Breast epithelium (tissue), 4 donors: ENCODE data around the gene KSR2. TPM values are rescaled to one million over a fixed set of nuclear protein-coding genes. Genes with fewer than 3 reads are reported as not detected.

Source experiments
- DNase-seq, 2 donors: peaks; one replicate each; pipeline ENCODE4 v3.0.0-alpha.2; 2019; ENCODE audit warnings: low spot score in 2 of 2
- H3K27ac ChIP-seq, 2 donors: fragments of 200-600 bp; sonication (generic) in 1 of 2; one replicate each; pipeline ENCODE4 v1.5.1; 2016 to 2019; ENCODE audit warnings: mild to moderate bottlenecking in 1 of 2
- H3K27me3 ChIP-seq, 2 donors: fragments of 200-600 bp; sonication (generic) in 1 of 2; one replicate each; pipeline versions ENCODE4 v1.5.1 to v1.6.0; 2017 to 2019; ENCODE audit warnings: control low read depth in 1 of 2, mild to moderate bottlenecking in 1 of 2
- H3K36me3 ChIP-seq: fragments of 200-600 bp; one replicate; pipeline ENCODE4 v1.5.1; 2019
- H3K4me1 ChIP-seq, 2 donors: fragments of 200-600 bp; sonication (generic); one replicate each; pipeline ENCODE4 v1.5.1; 2016 to 2019; ENCODE audit warnings: control low read depth in 1 of 2
- H3K4me3 ChIP-seq, 3 donors: fragments of 200-600 bp; sonication (generic); 1 replicate in 2 of 3; 2 replicates in 1 of 3; pipeline ENCODE4 v1.5.1; 2016 to 2019; ENCODE audit warnings: mild to moderate bottlenecking in 3 of 3, moderate library complexity in 2 of 3
- H3K9me3 ChIP-seq, 2 donors: fragments of 200-600 bp; sonication (generic) in 1 of 2; one replicate each; pipeline ENCODE4 v1.5.1; 2016 to 2019; ENCODE audit warnings: control low read depth in 1 of 2
- POLR2A ChIP-seq: fragments of 450-650 bp; IDR thresholded peaks from one replicate; pipeline ENCODE4 v1.6.1; 2016; ENCODE audit warnings: antibody characterized with exemption, mild to moderate bottlenecking, moderate library complexity
- POLR2AphosphoS5 ChIP-seq, 3 donors: sonication (generic); formaldehyde crosslinking; IDR thresholded peaks; one replicate each; pipeline ENCODE4 v1.6.1; 2017; ENCODE audit warnings: antibody characterized with exemption in 3 of 3
- intact Hi-C: fragments of 100-400 bp; cut with DNase I; formaldehyde crosslinking; loops from one replicate; pipeline ENCODE4 v1.15.1; 2023; ENCODE audit warnings: low total_unique reads
- total RNA-seq, 3 donors: library from RNA; depleted of rRNA; stranded (reverse); fragments of >200 nt; gene quantifications; one replicate each; pipeline ENCODE4 v1.1.0, GENCODE V29; 2016
- TF ChIP-seq, protein P1 (sequence below), 3 donors: fragments of 450-650 bp; IDR thresholded peaks; one replicate each; pipeline ENCODE4 v1.5.1; 2016 to 2017; ENCODE audit warnings: antibody characterized with exemption in 3 of 3, mild to moderate bottlenecking in 3 of 3, moderate library complexity in 3 of 3

Gene KSR2
- total RNA-seq, 3 donors from 2014 or later, result under 0.01 to 1.9 (median 0.33) TPM

GRCh38 chr12:117563706-117564105, 405.1 kb downstream of the KSR2 start:
- H3K4me1 ChIP-seq, result no peaks in the 10 kb centered on the region
- H3K27me3 ChIP-seq, result no peaks in the 10 kb centered on the region
- H3K36me3 ChIP-seq, result no peaks in the 10 kb centered on the region
- no peak overlapping the region for H3K27ac ChIP-seq
- TF ChIP-seq POLR2AphosphoS5 (IDR thresholded peaks at IDR 0.05) (no peak), POLR2A (no peak)
- TF ChIP-seq, protein P1, sequence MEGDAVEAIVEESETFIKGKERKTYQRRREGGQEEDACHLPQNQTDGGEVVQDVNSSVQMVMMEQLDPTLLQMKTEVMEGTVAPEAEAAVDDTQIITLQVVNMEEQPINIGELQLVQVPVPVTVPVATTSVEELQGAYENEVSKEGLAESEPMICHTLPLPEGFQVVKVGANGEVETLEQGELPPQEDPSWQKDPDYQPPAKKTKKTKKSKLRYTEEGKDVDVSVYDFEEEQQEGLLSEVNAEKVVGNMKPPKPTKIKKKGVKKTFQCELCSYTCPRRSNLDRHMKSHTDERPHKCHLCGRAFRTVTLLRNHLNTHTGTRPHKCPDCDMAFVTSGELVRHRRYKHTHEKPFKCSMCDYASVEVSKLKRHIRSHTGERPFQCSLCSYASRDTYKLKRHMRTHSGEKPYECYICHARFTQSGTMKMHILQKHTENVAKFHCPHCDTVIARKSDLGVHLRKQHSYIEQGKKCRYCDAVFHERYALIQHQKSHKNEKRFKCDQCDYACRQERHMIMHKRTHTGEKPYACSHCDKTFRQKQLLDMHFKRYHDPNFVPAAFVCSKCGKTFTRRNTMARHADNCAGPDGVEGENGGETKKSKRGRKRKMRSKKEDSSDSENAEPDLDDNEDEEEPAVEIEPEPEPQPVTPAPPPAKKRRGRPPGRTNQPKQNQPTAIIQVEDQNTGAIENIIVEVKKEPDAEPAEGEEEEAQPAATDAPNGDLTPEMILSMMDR (IDR thresholded peaks at IDR 0.05), result no peak
- intact Hi-C loops, result no loop called here
- H3K9me3 ChIP-seq, result no peaks in the 10 kb centered on the region
- H3K4me3 ChIP-seq, result no peak overlapping the region
- DNase-seq, result no peak

GRCh38 chr12:117563007-117563406, 405.8 kb downstream of the KSR2 start:
- H3K36me3 ChIP-seq, result no peaks in the 10 kb centered on the region
- H3K4me3 ChIP-seq, result no peak overlapping the region
- no peak for DNase-seq
- no peaks in the 10 kb centered on the region for H3K27me3 ChIP-seq
- H3K9me3 ChIP-seq, result no peaks in the 10 kb centered on the region
- H3K4me1 ChIP-seq, result no peaks in the 10 kb centered on the region
- intact Hi-C loops, result no loop called here
- TF ChIP-seq POLR2AphosphoS5 (IDR thresholded peaks at IDR 0.05) (no peak), POLR2A (no peak)
- TF ChIP-seq, protein P1 (IDR thresholded peaks at IDR 0.05), result no peak
- H3K27ac ChIP-seq, result no peak overlapping the region

DNA sequence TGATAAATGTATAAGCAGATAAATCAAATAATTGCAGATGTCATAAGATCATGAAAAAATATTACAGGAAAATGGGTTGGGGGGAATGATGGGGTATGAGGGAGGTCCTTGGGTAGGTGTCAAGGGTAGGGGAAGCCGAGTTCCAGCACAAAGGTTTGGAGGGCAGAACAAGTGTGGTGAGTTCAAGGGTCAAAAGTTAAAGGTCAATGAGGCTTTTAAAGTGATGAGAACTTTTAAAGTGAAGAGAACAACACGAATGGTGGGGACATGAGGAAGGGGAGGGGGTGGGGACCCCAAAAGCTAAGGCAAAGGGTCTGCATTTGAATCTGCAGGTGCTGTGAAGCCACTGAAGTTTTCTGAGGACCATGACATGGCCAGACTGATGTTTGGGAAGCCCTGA, 406.8 kb downstream of the KSR2 start:
- intact Hi-C loops, result no loop called here
- Histone ChIP-seq H3K4me1 (no peaks in the 10 kb centered on the region), H3K36me3 (no peaks in the 10 kb centered on the region), H3K27me3 (no peaks in the 10 kb centered on the region), H3K9me3 (no peaks in the 10 kb centered on the region), H3K27ac (no peak overlapping the region), H3K4me3 (no peak overlapping the region)
- no peak for DNase-seq
- TF ChIP-seq, protein P1 (IDR thresholded peaks at IDR 0.05), result no peak
- no peak for TF ChIP-seq POLR2A
- no peak for TF ChIP-seq POLR2AphosphoS5 (IDR thresholded peaks at IDR 0.05)

DNA sequence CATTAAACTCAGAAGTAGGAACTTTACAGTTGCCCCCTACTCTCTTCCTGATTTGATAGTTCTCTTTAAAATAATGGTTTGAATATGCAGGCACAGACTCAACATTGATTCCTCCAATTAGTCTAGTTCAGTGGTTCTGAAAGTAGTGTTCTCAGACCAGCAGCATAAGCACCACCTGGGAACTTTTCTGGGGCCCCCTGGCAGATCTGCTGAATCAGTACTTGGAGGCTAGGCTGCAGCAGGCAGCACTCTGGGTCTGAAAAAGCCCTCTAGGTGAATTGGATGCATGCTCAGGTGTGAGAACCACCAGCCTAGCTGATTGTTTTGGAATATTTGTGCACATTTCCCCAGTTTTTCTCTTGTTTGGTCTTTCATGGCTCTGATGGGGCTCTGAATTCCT, 408.8 kb downstream of the KSR2 start:
- H3K36me3 ChIP-seq, result no peaks in the 10 kb centered on the region
- no peak overlapping the region for H3K4me3 ChIP-seq
- TF ChIP-seq POLR2AphosphoS5 (IDR thresholded peaks at IDR 0.05), result no peak
- no peak for TF ChIP-seq POLR2A
- TF ChIP-seq, protein P1 (IDR thresholded peaks at IDR 0.05), result no peak
- H3K9me3 ChIP-seq, result no peaks in the 10 kb centered on the region
- no peak for DNase-seq
- intact Hi-C loops, result no loop called here
- H3K27ac ChIP-seq, result no peak overlapping the region
- no peaks in the 10 kb centered on the region for H3K27me3 ChIP-seq
- H3K4me1 ChIP-seq, result no peaks in the 10 kb centered on the region

DNA sequence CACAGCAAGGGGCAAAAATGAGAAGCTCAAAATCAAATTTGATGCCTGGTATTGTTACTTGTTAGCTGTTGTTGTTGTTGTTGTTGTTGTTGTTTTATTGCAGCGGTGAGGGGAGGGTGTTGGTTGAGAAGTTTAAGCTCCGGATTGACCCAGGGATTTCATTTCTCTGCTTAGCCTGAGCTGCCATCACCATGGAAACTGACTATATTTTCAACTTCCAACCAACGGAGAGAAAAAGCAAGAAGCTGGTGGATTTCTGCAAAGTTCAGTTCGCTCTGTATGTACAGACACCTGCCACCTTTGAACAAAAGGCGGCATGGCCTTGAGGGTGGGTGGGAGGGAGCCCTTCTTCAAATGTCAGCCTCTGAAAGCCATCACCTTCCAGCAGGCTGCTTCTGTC, 412.9 kb downstream of the KSR2 start:
- no peaks in the 10 kb centered on the region for H3K36me3 ChIP-seq
- no peak overlapping the region for H3K27ac ChIP-seq
- no peaks in the 10 kb centered on the region for H3K27me3 ChIP-seq
- no peak for DNase-seq
- intact Hi-C loops, result no loop called here
- TF ChIP-seq POLR2A, result no peak
- no peak for TF ChIP-seq POLR2AphosphoS5 (IDR thresholded peaks at IDR 0.05)
- TF ChIP-seq, protein P1 (IDR thresholded peaks at IDR 0.05), result no peak
- H3K4me1 ChIP-seq, result no peaks in the 10 kb centered on the region
- H3K9me3 ChIP-seq, result no peaks in the 10 kb centered on the region
- H3K4me3 ChIP-seq, result no peak overlapping the region
